Stomach (tissue), 9 donors: ENCODE data around the gene NT5DC4. TPM values are rescaled to one million over a fixed set of nuclear protein-coding genes. Genes with fewer than 3 reads are reported as not detected.
A peak's percentile ranks its signal among the peaks of the same experiment; 100 is the strongest.

Experiments
- DNase-seq, 2 donors: peaks; one replicate each; pipeline versions ENCODE4 v3.0.0 to v3.0.0-alpha.2; 2013 to 2019
- H3K27ac ChIP-seq, 5 donors: fragments of 200-600 bp in 4 of 5; sonication (generic) in 4 of 5; one replicate each; pipeline ENCODE4 v1.5.1; 2013 to 2019; ENCODE audit warnings: mild to moderate bottlenecking in 1 of 5, moderate library complexity in 1 of 5
- H3K27me3 ChIP-seq, 3 donors: fragments of 200-600 bp; sonication (generic); one replicate each; pipeline ENCODE4 v1.5.1; 2017 to 2019; ENCODE audit warnings: mixed run types in 1 of 3
- H3K36me3 ChIP-seq, 4 donors: fragments of 200-600 bp; sonication (generic); 1 replicate in 3 of 4; 2 replicates in 1 of 4; pipeline ENCODE4 v1.5.1; 2016 to 2019
- H3K4me1 ChIP-seq, 4 donors: fragments of 200-600 bp; sonication (generic); one replicate each; pipeline ENCODE4 v1.5.1; 2016 to 2019
- H3K4me3 ChIP-seq, 4 donors: fragments of 200-600 bp; sonication (generic) in 3 of 4; one replicate each; pipeline ENCODE4 v1.5.1; 2016 to 2019; ENCODE audit warnings: mild to moderate bottlenecking in 1 of 4
- H3K9me3 ChIP-seq, 4 donors: fragments of 200-600 bp; sonication (generic); one replicate each; pipeline ENCODE4 v1.5.1; 2016 to 2019
- EP300 ChIP-seq: sonication (generic); formaldehyde crosslinking; IDR thresholded peaks from one replicate; pipeline ENCODE4 v1.6.1; 2017; ENCODE audit warnings: antibody characterized with exemption
- POLR2A ChIP-seq, 4 donors: fragments of 450-650 bp; IDR thresholded peaks; one replicate each; pipeline ENCODE4 v1.6.1; 2016; ENCODE audit warnings: antibody characterized with exemption in 4 of 4, control low read depth in 2 of 4, mild to moderate bottlenecking in 1 of 4, moderate library complexity in 1 of 4
- POLR2AphosphoS5 ChIP-seq, 3 donors: sonication (generic); formaldehyde crosslinking; IDR thresholded peaks; one replicate each; pipeline ENCODE4 v1.6.1; 2016; ENCODE audit warnings: antibody characterized with exemption in 3 of 3
- WGBS, 5 donors: extraction: QIAGEN DNeasy Blood & Tissue Kit in 3 of 5; methylation state at CpG; one replicate each; pipeline versions ENCODE4 v1.1.5 to v1.1.7; 2013 to 2018; 5-methylcytosine and 5-hydroxymethylcytosine counted together
- intact Hi-C: fragments of 100-400 bp; cut with DNase I; formaldehyde crosslinking; loops from one replicate; pipeline ENCODE4 v1.15.1; 2023; ENCODE audit warnings: low total_unique reads
- polyA plus RNA-seq, 3 donors: library from polyadenylated mRNA; stranded (reverse); fragments of 200-250 nt; gene quantifications; one replicate each; pipeline ENCODE4 v1.2.3, GENCODE V29; 2013
- total RNA-seq, 5 donors: library from RNA; depleted of rRNA; stranded (reverse); fragments of >200 nt; gene quantifications; one replicate each; pipeline versions ENCODE4 v1.1.0 to v1.2.3, GENCODE V29; 2014 to 2016
- TF ChIP-seq, protein P1 (sequence below), 7 experiments: fragments of 450-650 bp in 4 of 7; fragments of 200-600 bp in 3 of 7; sonication (generic) in 3 of 7; IDR thresholded peaks; one replicate each; pipeline ENCODE4 v1.5.1; 2016 to 2019; ENCODE audit warnings: antibody characterized with exemption in 7 of 7, control low read depth in 2 of 7, mild to moderate bottlenecking in 1 of 7
- donor health status: healthy with polysubstance abuse.
- donor health status: Bipolar disorder and iron deficiency.
- donor health status: healthy.

The NT5DC4 gene
- total and polyA plus RNA-seq, 8 donors = not detected

DNA sequence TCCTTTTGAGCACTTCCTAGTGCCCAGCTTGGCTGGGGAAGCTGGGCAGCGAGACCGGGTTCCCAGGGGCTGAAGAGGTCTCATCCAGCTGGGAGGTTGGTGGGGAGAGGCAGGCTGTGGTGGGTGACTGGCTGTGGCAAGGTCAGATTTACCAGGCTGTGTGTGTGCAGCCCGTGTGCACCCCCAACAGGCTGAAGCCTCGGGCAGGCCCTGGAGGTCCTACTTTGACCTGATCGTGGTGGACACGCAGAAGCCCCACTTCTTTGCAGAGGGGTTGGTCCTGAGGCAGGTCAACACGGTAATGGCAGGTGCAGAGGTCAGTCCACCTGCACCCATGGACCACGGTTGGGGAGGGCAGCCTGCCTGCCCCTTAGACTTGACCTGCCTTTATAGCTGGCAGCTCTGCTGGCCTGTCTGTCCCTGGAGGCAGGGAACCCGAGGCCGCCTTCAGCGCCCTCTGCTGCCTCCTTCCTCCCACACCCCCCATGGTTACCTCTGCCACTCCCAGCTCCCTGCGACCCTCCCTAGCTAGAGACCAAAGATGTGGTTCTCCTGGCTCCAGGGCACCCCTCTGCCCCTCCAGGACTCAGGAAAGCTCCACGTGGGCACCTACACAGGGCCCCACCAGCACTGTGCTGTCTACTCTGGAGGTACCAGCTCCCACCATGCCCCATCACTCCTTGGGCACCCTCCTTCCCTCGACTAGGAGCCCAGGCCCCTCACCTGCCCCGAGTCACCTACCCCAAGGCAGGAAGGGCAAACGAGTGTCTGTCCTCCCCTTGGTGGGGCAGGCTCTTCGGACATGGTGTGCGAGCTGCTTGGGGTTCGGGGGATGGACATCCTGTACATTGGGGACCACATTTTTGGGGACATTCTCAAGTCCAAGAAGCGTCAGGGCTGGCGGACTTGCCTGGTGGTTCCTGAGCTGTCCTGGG, 4.0 kb downstream of the NT5DC4 start:
- Histone ChIP-seq H3K4me3 (no peak overlapping the region), H3K27me3 (peaks cover 0 to 4% (median 0%) of the 10 kb centered on the region in 3 donors), H3K4me1 (peaks cover 0 to 9% (median 4%) of the 10 kb centered on the region in 4 donors), H3K9me3 (no peaks in the 10 kb centered on the region), H3K36me3 (no peaks in the 10 kb centered on the region), H3K27ac (no peak overlapping the region)
- 77 to 81% (median 80%) methylated on average over 15 to 21 of the region's 21 CpGs for WGBS, 5 donors
- intact Hi-C loops = loop anchor here (5.0 kb wide), 2 partner anchors 98 to 123 kb away; no protein-coding TSS in a partner anchor
- peak in 1 of 2 donors; percentile 26 for DNase-seq
- TF ChIP-seq EP300 (no peak), POLR2A (IDR thresholded peaks at IDR 0.05) (no peak), POLR2AphosphoS5 (IDR thresholded peaks at IDR 0.05) (no peak)
- TF ChIP-seq, protein P1, sequence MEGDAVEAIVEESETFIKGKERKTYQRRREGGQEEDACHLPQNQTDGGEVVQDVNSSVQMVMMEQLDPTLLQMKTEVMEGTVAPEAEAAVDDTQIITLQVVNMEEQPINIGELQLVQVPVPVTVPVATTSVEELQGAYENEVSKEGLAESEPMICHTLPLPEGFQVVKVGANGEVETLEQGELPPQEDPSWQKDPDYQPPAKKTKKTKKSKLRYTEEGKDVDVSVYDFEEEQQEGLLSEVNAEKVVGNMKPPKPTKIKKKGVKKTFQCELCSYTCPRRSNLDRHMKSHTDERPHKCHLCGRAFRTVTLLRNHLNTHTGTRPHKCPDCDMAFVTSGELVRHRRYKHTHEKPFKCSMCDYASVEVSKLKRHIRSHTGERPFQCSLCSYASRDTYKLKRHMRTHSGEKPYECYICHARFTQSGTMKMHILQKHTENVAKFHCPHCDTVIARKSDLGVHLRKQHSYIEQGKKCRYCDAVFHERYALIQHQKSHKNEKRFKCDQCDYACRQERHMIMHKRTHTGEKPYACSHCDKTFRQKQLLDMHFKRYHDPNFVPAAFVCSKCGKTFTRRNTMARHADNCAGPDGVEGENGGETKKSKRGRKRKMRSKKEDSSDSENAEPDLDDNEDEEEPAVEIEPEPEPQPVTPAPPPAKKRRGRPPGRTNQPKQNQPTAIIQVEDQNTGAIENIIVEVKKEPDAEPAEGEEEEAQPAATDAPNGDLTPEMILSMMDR (IDR thresholded peaks at IDR 0.05) = no peak

DNA sequence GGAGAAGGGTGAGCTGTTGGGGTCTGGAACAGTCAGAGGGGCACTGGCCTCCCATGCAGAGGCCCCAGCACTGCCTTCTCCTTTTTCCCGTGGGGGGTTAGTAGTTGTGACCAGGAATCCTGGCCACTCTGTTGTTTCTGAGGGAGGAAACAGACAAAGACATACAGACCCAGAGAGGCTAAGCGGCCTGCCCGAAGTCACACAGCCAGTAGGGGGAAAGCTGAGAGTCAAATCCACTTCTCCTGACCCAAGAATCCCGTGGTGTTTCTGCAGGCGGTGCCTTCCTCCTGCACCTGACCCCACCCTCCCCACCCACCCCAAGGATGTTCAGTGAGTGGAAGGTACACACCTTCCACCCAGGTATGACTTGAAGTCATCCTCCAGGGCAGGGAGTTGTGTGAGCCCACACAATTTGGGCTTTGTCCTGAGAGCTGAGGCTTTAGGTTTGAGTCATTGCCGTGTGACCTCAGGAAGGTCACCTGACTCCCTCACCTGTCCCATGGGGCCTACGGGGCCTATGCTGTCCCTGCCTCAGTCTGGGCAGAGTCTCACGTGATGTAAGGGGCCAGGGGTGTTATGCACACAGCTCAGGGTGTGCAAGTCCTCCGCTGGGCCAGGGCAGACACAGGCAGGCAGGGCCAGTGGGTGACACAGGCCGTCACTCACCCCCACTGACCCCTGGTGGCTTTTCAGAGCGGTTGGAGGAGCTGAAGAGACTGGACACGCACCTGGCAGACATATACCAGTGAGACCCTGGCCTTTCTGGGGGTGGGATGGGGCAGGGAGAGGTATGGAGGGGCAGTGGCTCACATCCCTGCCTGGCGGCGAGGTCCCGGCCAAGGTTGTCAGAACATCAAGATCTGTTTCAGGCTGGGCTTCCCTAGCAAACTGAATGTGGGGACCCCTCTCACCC, 5.0 kb downstream of the NT5DC4 start:
- no peak overlapping the region for H3K27ac ChIP-seq
- WGBS, 5 donors = 72 to 88% (median 87%) methylated on average over 7 to 15 of the region's 15 CpGs
- H3K27me3 ChIP-seq = peaks cover 0 to 4% (median 0%) of the 10 kb centered on the region in 3 donors
- H3K4me3 ChIP-seq = no peak overlapping the region
- intact Hi-C loops = loop anchor here (5.0 kb wide), 1 partner anchor 98 kb away; no protein-coding TSS in a partner anchor
- peaks cover 0 to 9% (median 4%) of the 10 kb centered on the region in 4 donors for H3K4me1 ChIP-seq
- peak in 1 of 2 donors; percentile 62 for DNase-seq
- TF ChIP-seq POLR2A (IDR thresholded peaks at IDR 0.05) (no peak), EP300 (no peak), POLR2AphosphoS5 (IDR thresholded peaks at IDR 0.05) (no peak)
- TF ChIP-seq, protein P1 (IDR thresholded peaks at IDR 0.05) = no peak
- no peaks in the 10 kb centered on the region for H3K36me3 ChIP-seq
- H3K9me3 ChIP-seq = no peaks in the 10 kb centered on the region

DNA sequence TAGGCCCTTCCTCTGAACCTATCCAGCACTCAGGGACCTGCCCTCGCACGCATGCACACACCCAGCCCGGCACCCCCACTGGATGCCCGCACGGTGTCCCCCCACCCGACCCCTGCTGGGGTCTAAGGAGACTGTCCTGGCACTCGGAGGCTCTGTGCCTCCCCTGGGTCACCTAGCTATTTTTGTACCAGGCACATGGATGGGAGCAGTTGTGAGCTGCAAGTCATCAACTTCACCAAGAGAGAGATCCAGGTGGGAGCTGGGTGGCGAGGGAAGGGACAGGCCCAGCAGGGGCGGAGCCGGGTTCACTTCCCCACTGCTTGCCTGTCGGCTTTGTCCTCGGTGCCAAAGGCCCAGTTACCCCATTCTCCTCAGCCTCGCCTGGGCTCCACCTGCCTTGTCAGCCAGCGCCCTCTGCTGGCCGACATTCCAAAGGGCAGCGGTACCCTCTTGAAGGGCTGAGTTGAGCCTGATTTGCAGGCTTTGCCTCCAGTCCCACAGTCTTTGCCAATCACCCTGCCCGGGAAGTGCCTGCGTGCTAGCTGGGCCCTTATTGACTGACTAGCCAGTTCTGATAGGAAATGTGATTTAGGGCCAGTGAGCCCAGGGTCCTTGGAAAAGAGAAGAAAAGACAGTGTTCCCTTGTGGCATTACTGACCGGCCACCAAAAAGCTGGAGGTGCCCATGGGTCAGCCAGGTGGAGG, 5.8 kb downstream of the NT5DC4 start:
- H3K27ac ChIP-seq = no peak overlapping the region
- no peaks in the 10 kb centered on the region for H3K9me3 ChIP-seq
- no peaks in the 10 kb centered on the region for H3K36me3 ChIP-seq
- DNase-seq = peak; percentile 95 to 96
- 11 to 36% (median 32%) methylated on average over 12 to 19 of the region's 19 CpGs for WGBS, 5 donors
- intact Hi-C loops = loop anchor here (5.0 kb wide), 1 partner anchor 99 kb away; no protein-coding TSS in a partner anchor
- H3K27me3 ChIP-seq = peaks cover 0 to 4% (median 0%) of the 10 kb centered on the region in 3 donors
- no peak overlapping the region for H3K4me3 ChIP-seq
- TF ChIP-seq EP300 (no peak), POLR2A (IDR thresholded peaks at IDR 0.05) (no peak), POLR2AphosphoS5 (IDR thresholded peaks at IDR 0.05) (peak in 2 of 3 donors; percentile 33 to 83)
- TF ChIP-seq, protein P1 (IDR thresholded peaks at IDR 0.05) = peak in 5 of 7 experiments; percentile 83 to 98 (median 94)
- peaks cover 0 to 9% (median 4%) of the 10 kb centered on the region in 4 donors for H3K4me1 ChIP-seq
